ENCODE measurements around the gene MARCHF10. TPM values are rescaled to one million over a fixed set of nuclear protein-coding genes. Genes with fewer than 3 reads are reported as not detected.

The MARCHF10 gene
- total and polyA plus RNA-seq, 2 of the 4 experiments (the other 2 are of a cell fraction), result 0.18 to 0.74 TPM

- H3K56ac ChIP-seq (ENCODE audit: extremely low read depth, insufficient read depth, low read length), result no peak overlapping the region
- BruUV-seq (replicated peaks), result no TSS peak
- no peak overlapping the region for H3K23ac ChIP-seq (ENCODE audit: low read depth, low read length)
- no peak overlapping the region for H2BK20ac ChIP-seq (ENCODE audit: low read depth, low read length)
- intact Hi-C loops (cut with micrococcal nuclease) (no loop called here), in situ Hi-C loops (cut with MboI; ENCODE audit: low sequenced_read_pairs) (no loop called here), dilution Hi-C loops (cut with HindIII; ENCODE audit: low sequenced_read_pairs, unreplicated experiment) (no loop called here)
- H2BK5ac ChIP-seq (ENCODE audit: low read depth, low read length, poor library complexity, severe bottlenecking), result no peak overlapping the region
- H4K8ac ChIP-seq (ENCODE audit: low read depth in 2 of 2, low read length in 2 of 2), result no peak overlapping the region
- DNase-seq (no peak), ATAC-seq (ENCODE audit: low read depth) (no peak)
- H3K27ac ChIP-seq (ENCODE audit: insufficient read depth, low read length), result no peak overlapping the region
- H2AFZ ChIP-seq (replicated peaks; ENCODE audit: low read length, poor library complexity), result no peak overlapping the region
- H3K9me1 ChIP-seq (ENCODE audit: insufficient read depth, low read length), result peaks cover 15% of the 10 kb centered on the region
- POLR2A ChIA-PET (ENCODE audit: unreplicated experiment), result no interaction called here
- H4K20me1 ChIP-seq (ENCODE audit: insufficient read depth, low read length), result peaks cover 35% of the 10 kb centered on the region
- H3K4ac ChIP-seq (ENCODE audit: low read depth, low read length), result no peak overlapping the region; the same call in 1 of the 2 replicates
- TF ChIP-seq CTCF (conservative IDR thresholded peaks at IDR 0.05; ENCODE audit: low read depth, low read length), result no peak
- TF ChIP-seq USF2 (IDR thresholded peaks at IDR 0.05; ENCODE audit: low read depth, low read length), result no peak
- no peak for TF ChIP-seq MXI1 (IDR thresholded peaks at IDR 0.05; ENCODE audit: borderline replicate concordance, low read depth, low read length)
- no peak for TF ChIP-seq FOS (IDR thresholded peaks at IDR 0.05; ENCODE audit: low read depth, low read length)
- no peak for TF ChIP-seq SMC3 (IDR thresholded peaks at IDR 0.05; ENCODE audit: low read depth, low read length)
- TF ChIP-seq RFX5 (IDR thresholded peaks at IDR 0.05; ENCODE audit: low read depth, low read length), result no peak
- TF ChIP-seq MAFK (IDR thresholded peaks at IDR 0.05; ENCODE audit: low read depth, low read length), result no peak
- TF ChIP-seq MAZ (IDR thresholded peaks at IDR 0.05; ENCODE audit: borderline replicate concordance, low read depth, low read length), result no peak
- TF ChIP-seq POLR2A (IDR thresholded peaks at IDR 0.05; ENCODE audit: low read depth, low read length), result no peak
- no peak overlapping the region for H3K9ac ChIP-seq (ENCODE audit: low read depth, low read length)
- H4K91ac ChIP-seq (ENCODE audit: insufficient read depth, low read depth, low read length), result no peak overlapping the region
- no peak overlapping the region for H3K4me2 ChIP-seq (ENCODE audit: low read depth, low read length)
- CTCF ChIA-PET, result no interaction called here
- no peak overlapping the region for H3K14ac ChIP-seq (replicated peaks; ENCODE audit: low read depth, low read length)
- peaks cover 41% of the 10 kb centered on the region for H3K36me3 ChIP-seq (ENCODE audit: control insufficient read depth, insufficient read depth, low read length)
- H3K9me3 ChIP-seq (ENCODE audit: control insufficient read depth, insufficient read depth, low read length), result no peaks in the 10 kb centered on the region; the same call in 1 of the 2 replicates
- no peak overlapping the region for H2AK9ac ChIP-seq (replicated peaks; ENCODE audit: low read depth, low read length, poor library complexity)
- H3K4me3 ChIP-seq (ENCODE audit: insufficient read depth, low read depth, low read length), result no peak overlapping the region
- no peak overlapping the region for H2BK120ac ChIP-seq (ENCODE audit: low read depth, low read length)
- H3K27me3 ChIP-seq (ENCODE audit: control insufficient read depth, insufficient read depth, low read length), result no peaks in the 10 kb centered on the region
- H2BK15ac ChIP-seq (ENCODE audit: low read depth, low read length), result no peak overlapping the region
- WGBS, 2 experiments (ENCODE audit: extremely low coverage in 2 of 2, insufficient read length in 1 of 2), result 93% methylated on average over 16 of the region's 25 CpGs; no CpG with 5 or more reads in 1 of the 2 experiments
- 0 out of 2 replicates have a peak overlapping the region, but pooled peaks have one; percentile 7 for H2AK5ac ChIP-seq (ENCODE audit: low read depth, low read length)
- no peaks in the 10 kb centered on the region for H3K4me1 ChIP-seq (ENCODE audit: control insufficient read depth, insufficient read depth, low read length)
- H3K18ac ChIP-seq (ENCODE audit: low read depth, low read length), result no peak overlapping the region
- H4K5ac ChIP-seq (ENCODE audit: low read depth, low read length), result no peak overlapping the region
- H3K79me1 ChIP-seq (ENCODE audit: low read depth in 1 of 2, low read length in 2 of 2), result peaks cover 39 to 74% of the 10 kb centered on the region in 2 experiments
Measured at GRCh38 chr17:62664336-62665120, 143.6 kb downstream of the MARCHF10 start.

Data from IMR-90 (cell line).